ENCODE results near the gene C12orf76. TPM values are rescaled to one million over a fixed set of nuclear protein-coding genes. Genes with fewer than 3 reads are reported as not detected.

The C12orf76 gene
- polyA plus RNA-seq, 1 of the 3 experiments (the other 2 are of a cell fraction), result 29.2 TPM

DNA sequence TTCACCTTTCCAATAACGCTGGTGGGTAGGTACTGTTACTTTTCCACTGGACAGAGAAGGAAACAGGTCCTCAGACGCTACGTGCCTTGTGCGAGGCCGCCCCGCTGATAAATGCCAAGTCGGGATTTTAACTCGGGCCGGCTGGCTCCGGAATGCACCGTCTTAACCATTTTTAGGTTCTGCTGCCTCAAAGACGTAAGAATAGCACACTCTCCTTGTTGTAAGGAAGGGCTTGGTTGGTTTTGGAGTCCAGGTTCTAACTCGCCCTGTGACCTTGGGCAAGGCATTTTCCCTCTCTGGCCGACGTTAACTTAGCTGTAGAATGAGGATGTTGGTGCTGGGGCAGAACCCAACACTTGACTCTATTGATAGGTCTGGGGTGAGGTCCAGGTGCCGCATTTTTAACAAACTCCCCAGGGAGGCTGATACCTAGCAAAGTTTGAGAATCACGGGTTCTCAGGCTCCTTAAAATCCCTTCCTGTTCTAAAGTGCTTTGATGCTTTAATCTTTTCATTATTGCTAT, 48.3 kb downstream of the C12orf76 start:
- DNase-seq, result no peak
- peaks cover 0 to 3% of the 10 kb centered on the region in 2 experiments for H3K36me3 ChIP-seq (replicated peaks in 1 of 2; ENCODE audit: control insufficient read depth in 1 of 2, insufficient read depth in 2 of 2, low read length in 1 of 2)
- no peaks in the 10 kb centered on the region for H3K27me3 ChIP-seq (ENCODE audit: insufficient read depth)
- H3K9ac ChIP-seq, result peak overlapping the region; percentile 90
- CTCF ChIA-PET, result interaction anchor here (1.7 kb wide), 1 partner anchor 33 kb away, joined by 4 read pairs; no protein-coding TSS in a partner anchor
- peaks cover 21 to 24% of the 10 kb centered on the region in 2 experiments for H3K4me1 ChIP-seq (ENCODE audit: control insufficient read depth in 1 of 2, insufficient read depth in 2 of 2, low read depth in 1 of 2, low read length in 1 of 2)
- no peaks in the 10 kb centered on the region for H3K9me2 ChIP-seq
- H3K4me3 ChIP-seq (ENCODE audit: low read depth in 2 of 2, low read length in 1 of 2), result peak overlapping the region; percentile 72 to 81
- TF ChIP-seq TEAD4 (IDR thresholded peaks at IDR 0.05; ENCODE audit: borderline replicate concordance, insufficient read depth) (no peak), MEF2A (IDR thresholded peaks at IDR 0.05; ENCODE audit: borderline replicate concordance, low read depth) (no peak), GATA2 (CRISPR knock-in tag; IDR thresholded peaks at IDR 0.05) (no peak)
- TF ChIP-seq, protein P1, sequence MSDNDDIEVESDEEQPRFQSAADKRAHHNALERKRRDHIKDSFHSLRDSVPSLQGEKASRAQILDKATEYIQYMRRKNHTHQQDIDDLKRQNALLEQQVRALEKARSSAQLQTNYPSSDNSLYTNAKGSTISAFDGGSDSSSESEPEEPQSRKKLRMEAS (IDR thresholded peaks at IDR 0.05; ENCODE audit: low read depth), result 0 out of 2 replicates have a peak, but pooled peaks have one; percentile 20
- H3F3A ChIP-seq (replicated peaks; ENCODE audit: insufficient read depth), result peaks cover 7% of the 10 kb centered on the region
- H4K20me1 ChIP-seq (ENCODE audit: insufficient read depth), result peaks cover under 1% of the 10 kb centered on the region
- H3K27ac ChIP-seq (ENCODE audit: low read depth in 2 of 2, low read length in 1 of 2), result peak overlapping the region in 1 of 2 experiments; percentile 86; a peak in 2 of 4 replicates
- WGBS (ENCODE audit: low lambda C conversion rate), result 7% methylated on average over 17 of the region's 17 CpGs
- peak overlapping the region; percentile 17; the same call in 1 of the 2 replicates for H2AFZ ChIP-seq (ENCODE audit: low read depth)
- no peaks in the 10 kb centered on the region for H3K9me3 ChIP-seq
- H3K4me2 ChIP-seq, result peak overlapping the region; percentile 83
- H3K79me2 ChIP-seq (ENCODE audit: insufficient read depth), result peaks cover 68% of the 10 kb centered on the region
- POLR2A ChIA-PET, result no interaction called here

DNA sequence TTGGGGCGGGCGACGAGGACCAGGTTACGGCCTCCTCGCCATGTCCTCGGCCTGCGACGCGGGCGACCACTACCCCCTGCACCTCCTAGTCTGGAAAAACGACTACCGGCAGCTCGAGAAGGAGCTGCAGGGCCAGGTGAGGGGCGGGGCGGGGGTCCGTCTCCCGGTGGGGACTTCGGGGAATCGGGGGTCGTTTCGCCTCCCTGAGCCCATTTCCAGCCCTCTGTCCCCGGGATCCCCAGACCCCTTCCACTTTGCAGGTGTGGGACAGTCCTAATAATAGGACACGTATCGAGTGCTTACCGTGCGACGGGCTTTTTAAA, 48.7 kb downstream of the C12orf76 start:
- 0% methylated on average over 6 of the region's 27 CpGs for WGBS (ENCODE audit: low lambda C conversion rate)
- no peak for DNase-seq
- peak overlapping the region; percentile 83 for H3K4me2 ChIP-seq
- H3F3A ChIP-seq (replicated peaks; ENCODE audit: insufficient read depth), result peaks cover 7% of the 10 kb centered on the region
- ChIA-PET CTCF (interaction anchor here (1.7 kb wide), 1 partner anchor 33 kb away, joined by 4 read pairs; no protein-coding TSS in a partner anchor), POLR2A (interaction anchor here (1.2 kb wide), 1 partner anchor 11 kb away, joined by 3 read pairs; no protein-coding TSS in a partner anchor)
- peaks cover 68% of the 10 kb centered on the region for H3K79me2 ChIP-seq (ENCODE audit: insufficient read depth)
- H3K9me3 ChIP-seq, result no peaks in the 10 kb centered on the region
- no peaks in the 10 kb centered on the region for H3K9me2 ChIP-seq
- peak overlapping the region; percentile 90 for H3K9ac ChIP-seq
- H2AFZ ChIP-seq (ENCODE audit: low read depth), result peak overlapping the region; percentile 17; the same call in 1 of the 2 replicates
- H3K27me3 ChIP-seq (ENCODE audit: insufficient read depth), result no peaks in the 10 kb centered on the region
- peaks cover 5% of the 10 kb centered on the region for H4K20me1 ChIP-seq (ENCODE audit: insufficient read depth)
- peaks cover 23 to 28% of the 10 kb centered on the region in 2 experiments for H3K4me1 ChIP-seq (ENCODE audit: control insufficient read depth in 1 of 2, insufficient read depth in 2 of 2, low read depth in 1 of 2, low read length in 1 of 2)
- TF ChIP-seq RFX5 (IDR thresholded peaks at IDR 0.05; ENCODE audit: low read length), result no peak
- TF ChIP-seq RCOR1 (IDR thresholded peaks at IDR 0.05; ENCODE audit: low read length), result no peak
- no peak for TF ChIP-seq JUND (IDR thresholded peaks at IDR 0.05)
- no peak for TF ChIP-seq YY1 (IDR thresholded peaks at IDR 0.05; ENCODE audit: low read depth)
- TF ChIP-seq PBX3 (IDR thresholded peaks at IDR 0.05), result no peak
- no peak for TF ChIP-seq TEAD4 (IDR thresholded peaks at IDR 0.05; ENCODE audit: borderline replicate concordance, insufficient read depth)
- peak overlapping the region in 1 of 2 experiments; percentile 86; a peak in 3 of 4 replicates for H3K27ac ChIP-seq (ENCODE audit: low read depth in 2 of 2, low read length in 1 of 2)
- H3K36me3 ChIP-seq (replicated peaks in 1 of 2; ENCODE audit: control insufficient read depth in 1 of 2, insufficient read depth in 2 of 2, low read length in 1 of 2), result peaks cover 0 to 3% of the 10 kb centered on the region in 2 experiments
- H3K4me3 ChIP-seq (ENCODE audit: low read depth in 2 of 2, low read length in 1 of 2), result peak overlapping the region; percentile 72 to 81
